Measurements from ENCODE around the gene TTBK2.

TTBK2 gene

GRCh38 chr15:42760759-42761158 lies 159.8 kb downstream of the TTBK2 start:
- no peak for DNase-seq (ENCODE audit: low read depth)

- DNase-seq (ENCODE audit: low read depth): no peak
These were observed 161.5 kb downstream of the TTBK2 start for GRCh38 chr15:42759093-42759492.

- DNase-seq (ENCODE audit: low read depth): no peak
These were observed 170.3 kb downstream of the TTBK2 start for GRCh38 chr15:42750306-42750705.

DNA sequence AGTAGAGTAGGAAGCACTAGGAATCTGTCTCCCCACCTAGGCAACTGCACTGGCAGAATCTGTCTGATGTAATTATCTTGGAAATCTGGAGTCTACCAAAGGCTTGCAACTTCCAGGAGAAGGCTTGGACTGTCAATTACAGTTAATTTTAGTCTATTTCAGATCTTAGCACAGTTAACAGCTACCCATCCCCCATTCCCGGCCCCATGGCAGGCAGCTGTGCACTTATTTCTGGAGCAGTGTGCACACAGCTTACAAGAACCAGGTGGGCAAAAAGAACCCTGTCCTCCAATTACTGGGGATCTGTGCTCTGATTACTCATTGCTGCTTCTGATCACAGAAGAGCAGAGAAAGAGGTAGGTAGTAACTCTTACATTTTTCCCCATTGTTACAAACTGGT lies 171.3 kb downstream of the TTBK2 start:
- DNase-seq (ENCODE audit: low read depth): no peak

- DNase-seq (ENCODE audit: low read depth): no peak
These were observed 176.4 kb downstream of the TTBK2 start for GRCh38 chr15:42744195-42744594.

DNA sequence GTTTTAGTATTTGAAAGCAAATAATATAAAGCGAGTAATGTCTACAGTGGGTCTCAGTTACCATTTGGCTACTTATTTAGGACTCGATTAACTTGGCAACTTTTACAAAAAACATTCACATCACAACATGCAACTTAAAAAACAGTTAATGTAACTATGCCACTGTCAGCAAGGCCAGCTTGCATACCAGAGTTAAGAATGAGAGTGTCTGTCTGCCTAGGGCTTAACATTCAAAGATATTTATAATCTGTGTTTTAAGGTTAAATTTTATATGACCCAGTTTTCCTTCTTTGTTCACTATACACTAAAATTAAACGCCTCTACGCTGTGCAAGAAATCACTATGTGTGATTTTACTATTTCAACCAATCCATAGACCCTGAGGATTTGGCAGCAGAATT lies 178.4 kb downstream of the TTBK2 start:
- DNase-seq (ENCODE audit: low read depth): no peak

DNA sequence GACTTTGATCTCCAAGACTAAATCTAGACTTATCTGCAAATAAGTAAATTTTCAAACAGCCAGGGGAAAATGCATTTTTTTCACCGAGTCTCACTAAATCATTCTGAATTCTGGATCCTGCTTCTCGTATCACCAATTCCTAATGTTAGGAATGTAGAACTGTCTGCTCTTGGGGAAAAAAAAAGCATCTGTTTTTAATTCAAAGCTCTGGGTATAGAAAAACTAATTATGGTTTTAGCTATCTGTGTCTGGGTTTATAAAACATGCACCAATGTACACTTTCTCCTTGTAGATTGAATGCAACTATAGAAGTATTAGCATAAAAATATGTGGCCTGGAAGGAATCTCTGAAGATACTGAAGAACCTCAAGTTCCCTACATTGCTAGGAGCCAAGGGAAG lies 178.9 kb downstream of the TTBK2 start:
- DNase-seq (ENCODE audit: low read depth): no peak

DNA sequence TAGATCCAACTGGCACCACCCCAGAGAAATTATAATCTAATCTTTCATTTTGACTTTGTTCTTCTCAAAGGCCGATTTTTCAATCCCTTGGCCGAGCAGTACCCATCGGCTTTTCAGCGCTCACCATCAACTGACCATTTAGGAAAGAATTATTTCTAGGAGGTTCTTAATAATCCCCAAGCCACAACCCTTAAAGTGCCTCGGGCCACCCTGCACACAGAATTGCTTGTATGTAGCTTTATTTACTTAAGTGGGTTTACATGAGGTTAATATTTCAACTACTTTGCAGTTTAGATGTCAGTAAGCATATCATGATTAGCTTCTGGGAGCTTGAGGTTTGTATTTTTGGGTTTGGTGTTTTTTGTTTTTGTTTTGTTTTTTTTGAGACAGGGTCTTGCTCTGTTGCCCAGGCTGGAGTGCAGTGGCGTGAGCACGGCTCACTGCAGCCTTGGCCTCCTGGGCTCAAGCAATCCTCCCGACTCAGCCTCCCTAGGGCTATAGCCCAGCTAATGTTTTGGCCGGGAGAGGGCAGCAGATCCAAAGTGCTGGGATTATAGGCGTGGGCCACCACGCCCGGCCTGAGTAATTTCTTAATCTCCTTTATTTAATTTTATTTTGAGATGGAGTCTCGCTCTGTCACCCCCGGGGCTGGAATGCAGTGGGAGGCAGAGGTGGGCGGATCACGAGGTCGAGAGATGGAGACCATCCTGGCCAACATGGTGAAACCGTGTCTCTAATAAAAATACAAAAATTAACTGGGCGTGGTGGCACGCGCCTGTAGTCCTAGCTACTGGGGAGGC lies 182.8 kb downstream of the TTBK2 start:
- no peak for DNase-seq (ENCODE audit: low read depth)

- DNase-seq (ENCODE audit: low read depth): peak; percentile 71
These were observed 183.6 kb downstream of the TTBK2 start, which contains the start of gene CDAN1 for GRCh38 chr15:42736793-42737528. Gene CDAN1, minus strand, starts transcription at chr15:42737128. Its CDS starts 26 bp downstream, at chr15:42737102.

DNA sequence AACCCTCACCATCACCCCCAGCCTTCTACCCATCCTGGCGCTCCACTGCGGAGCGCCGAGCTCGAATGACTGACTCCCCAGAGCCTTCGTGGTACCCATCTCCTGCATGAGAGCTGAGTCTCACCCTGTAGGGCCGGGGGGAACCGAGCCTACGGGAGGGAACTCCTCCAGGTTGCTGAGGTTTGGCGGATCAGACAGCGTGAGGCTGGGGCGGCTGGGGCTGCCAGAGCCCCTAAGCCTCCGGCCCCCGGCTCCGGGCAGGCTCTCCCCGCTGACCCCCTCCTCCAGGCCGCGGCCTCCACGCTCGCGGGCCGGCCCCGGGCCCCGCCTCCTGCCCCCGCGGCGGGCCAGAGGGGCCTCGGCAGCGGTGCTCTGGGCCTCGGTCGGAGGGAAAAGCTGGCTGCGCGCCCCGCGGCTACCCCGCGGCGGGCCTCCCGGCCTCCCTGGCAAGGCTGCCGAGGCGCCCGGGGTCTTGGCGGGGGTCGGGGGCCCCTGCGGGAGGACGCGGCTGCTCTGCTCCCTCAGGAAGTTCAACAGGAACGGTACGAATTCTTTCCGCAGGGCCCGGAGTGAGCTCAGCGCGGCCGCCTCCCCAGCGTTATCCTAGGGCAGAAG lies 184.3 kb downstream of the TTBK2 start:
- DNase-seq (ENCODE audit: low read depth): no peak

DNA sequence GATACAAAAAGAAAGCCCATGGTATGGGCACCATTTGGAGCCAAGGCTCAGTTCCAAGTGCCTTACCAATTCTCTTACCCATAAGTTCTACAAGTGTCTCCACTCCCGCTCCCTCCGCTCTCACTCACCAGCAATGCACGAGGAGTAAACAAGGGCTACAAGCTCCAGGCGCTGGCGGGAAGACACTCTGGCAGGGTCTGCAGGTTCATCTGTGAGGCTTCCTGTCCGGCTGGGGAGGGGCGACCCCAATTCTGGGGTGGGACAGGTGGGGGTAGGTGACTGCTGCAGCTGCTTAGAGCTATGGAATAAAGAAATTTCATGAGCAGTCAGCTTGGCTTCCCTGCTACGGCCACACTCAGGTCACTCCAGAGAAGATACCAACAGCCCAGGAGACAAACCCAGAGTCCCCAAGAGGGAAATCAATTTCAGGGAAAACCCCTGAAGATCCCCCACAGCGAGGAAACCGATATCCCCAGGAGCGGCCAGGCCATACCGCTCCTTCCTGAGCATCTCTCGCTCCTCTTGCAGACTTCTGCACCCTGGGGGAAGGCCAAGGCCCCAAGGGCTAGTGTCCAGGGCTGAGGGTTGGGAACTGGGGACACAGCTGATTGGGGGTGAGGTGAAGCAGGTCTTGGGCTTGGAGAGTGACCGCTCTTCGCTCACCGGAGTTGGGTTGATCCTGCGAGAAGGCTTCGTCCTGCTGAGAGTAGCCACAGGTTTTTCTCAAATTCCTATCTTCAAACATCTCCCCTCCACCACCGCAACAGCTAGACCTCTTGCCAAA lies 185.0 kb downstream of the TTBK2 start:
- DNase-seq (ENCODE audit: low read depth): no peak

GRCh38 chr15:42734076-42734672 lies 186.4 kb downstream of the TTBK2 start:
- no peak for DNase-seq (ENCODE audit: low read depth)

DNA sequence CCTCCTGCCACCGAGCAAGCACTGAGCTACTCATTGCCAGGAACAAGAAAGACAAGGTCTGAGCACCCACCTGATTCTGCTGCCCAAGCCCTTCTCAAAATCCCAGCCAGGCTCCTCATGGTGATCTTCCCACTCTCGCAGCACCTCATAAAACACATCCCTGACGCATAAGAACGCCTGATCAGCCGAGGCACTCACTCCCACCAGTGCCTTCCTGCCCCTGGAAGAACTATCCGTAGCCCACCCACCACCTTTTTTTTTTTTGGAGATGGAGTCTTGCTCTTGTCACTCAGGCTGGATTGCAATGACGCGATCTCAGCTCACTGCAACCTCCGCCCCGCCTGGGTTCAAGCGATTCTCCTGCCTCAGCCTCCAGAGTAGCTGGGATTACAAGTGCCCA lies 187.6 kb downstream of the TTBK2 start:
- DNase-seq (ENCODE audit: low read depth): no peak

DNA sequence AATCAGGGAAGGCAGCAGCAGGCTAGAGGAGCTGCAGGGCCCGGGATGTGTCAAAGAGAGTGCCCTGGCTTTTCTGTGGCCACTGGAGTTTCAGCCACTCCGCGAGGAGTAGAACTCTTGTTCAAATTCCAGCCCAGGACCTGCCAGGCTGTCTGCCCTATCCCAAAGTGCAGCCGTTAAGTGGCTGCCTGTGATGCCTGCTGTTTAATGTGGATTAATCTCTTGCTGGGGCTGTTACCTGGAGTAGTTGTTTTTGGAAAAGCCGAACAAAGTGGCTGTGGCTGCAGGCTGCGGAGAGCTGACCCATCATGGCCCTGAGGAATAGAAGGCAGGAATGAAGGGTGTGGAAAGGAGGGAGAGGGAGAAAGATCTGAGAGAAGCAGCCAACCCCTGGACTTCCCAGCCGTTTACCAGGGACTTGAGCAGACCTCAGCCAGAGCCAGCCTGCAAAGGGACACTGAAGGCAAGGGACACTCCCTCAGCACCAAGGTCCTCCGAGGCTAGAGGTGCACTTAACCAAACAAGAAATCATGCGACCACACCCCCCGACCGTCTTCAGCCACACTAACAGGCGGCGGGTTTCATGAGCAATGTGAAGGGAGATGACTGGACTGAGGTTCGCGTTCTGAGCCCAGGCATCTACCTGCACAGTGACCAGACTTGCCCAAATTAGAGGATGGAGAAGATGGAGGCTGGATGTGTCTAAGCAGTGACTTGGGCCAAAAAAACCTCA lies 188.3 kb downstream of the TTBK2 start:
- no peak for DNase-seq (ENCODE audit: low read depth)

DNA sequence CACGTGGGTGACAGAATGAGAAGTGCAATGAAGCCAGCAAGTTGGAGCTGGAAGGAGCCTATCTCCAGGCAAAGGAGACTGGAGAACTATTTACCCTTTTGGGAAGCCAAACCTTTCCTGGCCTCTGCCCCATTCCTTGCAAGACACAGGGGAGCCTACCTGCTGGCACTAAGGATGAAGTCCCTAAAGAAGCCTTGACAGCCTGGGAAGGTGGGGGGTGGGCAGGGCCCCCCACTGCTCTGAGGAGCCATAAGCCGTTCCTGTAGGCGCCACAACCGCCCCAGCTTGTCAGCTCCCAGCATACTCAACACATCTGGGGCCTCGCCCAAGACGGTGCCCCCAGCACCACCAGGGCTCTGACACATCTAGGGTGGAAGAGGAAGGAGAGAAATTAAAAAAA lies 189.1 kb downstream of the TTBK2 start:
- no peak for DNase-seq (ENCODE audit: low read depth)

DNA sequence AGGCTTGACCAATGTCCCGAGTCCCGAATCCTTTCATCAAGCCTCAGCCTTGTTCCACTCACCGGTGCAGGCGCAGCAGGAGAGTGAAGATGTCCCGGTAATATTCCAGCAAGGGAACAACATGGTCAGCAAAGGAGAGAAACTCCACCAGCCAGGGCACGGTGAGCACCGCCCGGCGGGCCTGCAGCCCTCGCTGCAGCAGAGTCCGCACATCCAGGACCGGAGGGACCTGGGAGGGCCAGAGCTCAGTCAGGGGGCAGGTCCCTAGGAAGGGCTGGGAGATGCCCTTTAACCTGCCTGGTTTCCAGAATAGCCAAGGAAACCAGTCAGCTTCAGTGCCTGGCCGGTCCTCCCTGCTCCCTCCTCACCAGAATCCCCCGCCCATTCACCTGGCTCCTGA lies 190.0 kb downstream of the TTBK2 start:
- DNase-seq (ENCODE audit: low read depth): no peak

DNA sequence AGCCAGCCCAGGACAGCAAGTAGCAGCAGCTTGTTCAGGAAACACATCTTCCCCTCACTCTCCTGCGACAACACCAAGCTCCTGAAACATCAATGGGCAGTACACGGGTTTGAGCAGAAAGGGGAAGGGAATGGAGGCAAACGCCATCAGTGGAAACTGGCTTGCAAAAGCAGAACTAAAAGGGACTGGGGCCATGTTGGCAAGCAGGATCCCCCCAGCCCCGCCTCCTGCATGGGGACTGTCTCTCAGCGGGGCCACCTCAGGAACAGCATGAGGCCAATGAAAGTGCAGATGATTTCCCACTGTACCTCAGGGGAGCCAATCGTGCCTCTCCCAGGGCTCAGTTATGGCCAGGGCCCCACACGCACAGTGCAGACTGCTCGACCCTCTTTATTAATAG lies 190.4 kb downstream of the TTBK2 start:
- DNase-seq (ENCODE audit: low read depth): no peak

GRCh38 chr15:42729409-42729808 lies 191.2 kb downstream of the TTBK2 start:
- DNase-seq (ENCODE audit: low read depth): no peak

DNA sequence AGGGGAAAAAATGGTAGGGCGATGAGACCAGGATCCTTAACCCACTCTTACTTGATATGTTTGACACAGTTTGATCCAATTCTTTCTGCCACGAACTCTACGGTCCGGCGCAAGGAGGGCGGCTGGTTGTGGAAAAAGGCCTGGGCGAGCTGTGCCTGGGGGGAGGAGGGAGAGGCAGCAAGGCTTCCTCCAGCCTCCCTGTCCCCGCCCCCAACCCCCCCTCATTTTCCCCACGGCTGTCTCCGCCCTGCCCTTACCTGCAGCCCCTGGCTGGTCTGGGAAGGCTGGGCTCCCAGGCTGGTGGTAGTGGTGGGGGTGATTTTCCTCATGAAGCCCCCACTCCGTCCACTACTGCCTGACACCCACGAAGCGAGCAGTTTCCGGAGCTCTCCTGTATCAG lies 191.6 kb downstream of the TTBK2 start:
- DNase-seq (ENCODE audit: low read depth): no peak

DNA sequence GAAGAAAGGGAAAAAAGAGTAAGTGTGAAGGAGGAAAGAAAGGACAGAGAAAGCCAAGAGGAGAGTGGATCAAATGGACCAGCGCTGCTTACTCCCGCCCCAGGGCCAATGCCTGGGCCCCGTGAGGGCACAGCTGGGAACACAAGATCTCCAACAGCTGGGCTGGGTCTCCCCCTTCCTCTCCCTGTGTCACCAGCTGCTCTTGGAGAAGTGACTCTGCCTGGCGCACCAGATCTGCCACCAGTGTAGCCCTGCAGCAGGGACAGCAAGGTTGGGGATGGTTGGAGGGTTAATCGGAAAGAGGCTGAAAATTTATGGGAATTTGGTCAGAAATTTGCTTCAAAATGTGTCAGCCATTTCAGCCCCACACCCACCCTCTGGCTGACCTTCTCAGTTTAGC lies 192.0 kb downstream of the TTBK2 start:
- no peak for DNase-seq (ENCODE audit: low read depth)

- no peak for DNase-seq (ENCODE audit: low read depth)
These were observed 192.7 kb downstream of the TTBK2 start for GRCh38 chr15:42727750-42728381.

All from amniotic epithelial cell (primary cell).